SW480 (cell line): ENCODE measurements around the gene HSD17B2.
"Not testable (repeated sequence)": the region's sequence is repeated elsewhere in the genome, so short reads cannot be mapped to it uniquely, and the experiment has no call there.

Source experiments
- DNase-seq: peaks from one replicate; pipeline ENCODE4 v3.0.0-alpha.2; 2016; ENCODE audit warnings: low spot score

HSD17B2 gene

DNA sequence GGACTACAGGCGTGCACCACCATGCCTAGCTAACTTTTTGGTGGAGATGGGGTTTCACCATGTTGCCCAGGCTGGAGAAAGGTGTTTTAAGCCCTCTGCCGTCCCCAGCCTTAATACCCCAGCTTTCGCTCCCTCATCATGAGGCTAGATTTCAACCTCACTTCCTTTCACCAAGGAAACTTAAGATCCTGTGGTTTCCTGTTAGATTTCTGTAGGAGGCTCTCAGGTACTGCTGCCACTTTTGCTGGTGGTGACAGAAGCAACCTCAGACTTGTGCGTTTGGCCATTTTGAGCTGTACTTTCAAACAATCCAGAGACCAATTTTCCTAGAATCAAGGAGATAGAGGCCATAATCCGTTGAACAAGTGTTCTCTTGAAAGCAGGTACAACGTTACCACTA is 98.7 kb downstream of the HSD17B2 start:
- DNase-seq, result no peak

DNA sequence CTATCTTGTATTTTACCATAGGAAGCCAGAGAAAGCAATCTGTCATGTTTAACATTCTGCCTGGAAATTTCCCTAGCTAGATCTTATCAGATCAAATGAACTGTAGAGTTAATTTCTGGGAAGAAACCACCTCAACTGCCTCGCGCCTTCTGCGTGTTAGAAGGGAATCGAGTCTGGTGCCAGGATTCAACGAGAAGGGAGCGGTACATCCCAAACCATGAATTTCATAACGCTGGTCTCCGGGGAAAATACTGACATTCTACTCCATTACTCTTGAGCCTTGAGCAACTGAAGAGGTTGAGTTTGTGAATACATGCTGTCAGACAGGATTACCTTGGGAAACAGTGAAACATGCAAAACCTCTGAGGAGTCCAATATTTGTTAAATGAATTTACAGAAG is 99.8 kb downstream of the HSD17B2 start:
- DNase-seq, result no peak

DNA sequence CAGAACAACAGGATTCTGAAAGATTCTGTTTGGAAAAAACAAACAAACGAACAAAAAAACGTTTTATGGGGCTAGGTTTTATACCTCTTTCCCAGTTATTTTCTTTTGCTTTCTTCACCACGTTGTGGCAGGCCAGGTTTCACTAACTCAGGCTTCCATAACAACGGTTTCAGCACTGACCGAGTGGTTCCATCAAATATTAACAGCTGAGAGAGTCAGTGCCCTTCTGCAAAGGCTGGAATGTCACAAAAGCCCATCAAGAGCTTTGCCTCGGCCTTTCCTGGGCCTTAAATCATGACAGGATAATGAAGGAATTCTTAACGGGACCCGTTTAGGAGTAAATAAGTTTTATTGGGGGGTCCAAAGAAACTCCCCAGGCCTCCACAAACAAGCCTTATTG is 100.8 kb downstream of the HSD17B2 start:
- DNase-seq, result no peak

DNA sequence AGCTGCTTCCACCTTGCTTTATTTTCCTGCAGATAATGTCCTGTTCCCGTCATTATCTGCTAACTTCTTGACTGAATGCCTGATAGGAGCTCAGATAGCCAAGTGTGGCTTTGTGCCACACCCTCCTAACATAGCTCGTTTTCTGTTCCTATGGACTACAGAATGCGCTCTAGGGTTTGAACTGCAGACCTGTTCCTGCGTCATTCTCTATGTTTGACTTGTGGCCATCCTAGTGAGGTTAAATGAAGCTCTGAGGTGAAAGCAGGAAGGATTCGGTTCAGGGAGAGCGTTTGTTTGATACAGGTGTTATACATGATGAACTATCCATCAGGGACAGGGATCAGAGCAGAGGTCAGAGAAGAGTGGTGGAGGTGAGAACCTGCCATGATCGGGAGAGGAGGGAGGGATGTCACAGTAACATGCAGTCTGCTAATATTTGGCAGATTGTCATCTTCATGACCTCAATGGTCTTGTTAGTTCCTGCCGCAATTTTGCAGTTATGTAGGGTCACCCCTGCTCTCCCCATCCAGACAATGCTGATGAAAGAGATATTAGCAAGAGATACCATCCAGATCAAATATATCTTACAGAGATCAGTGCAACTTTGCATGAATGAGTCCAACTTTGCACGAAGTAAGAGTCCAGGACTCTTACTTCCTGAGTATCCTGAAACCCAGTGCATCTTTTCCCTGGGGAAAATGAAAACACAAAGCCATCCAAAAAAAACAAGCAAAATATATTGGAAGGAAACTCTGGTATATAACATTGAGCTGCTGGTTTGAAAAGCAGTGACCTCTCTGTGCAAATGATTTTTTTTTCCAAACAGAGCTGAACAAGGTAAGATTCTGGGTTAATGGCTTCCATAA is 102.1 kb downstream of the HSD17B2 start:
- no peak for DNase-seq

DNA sequence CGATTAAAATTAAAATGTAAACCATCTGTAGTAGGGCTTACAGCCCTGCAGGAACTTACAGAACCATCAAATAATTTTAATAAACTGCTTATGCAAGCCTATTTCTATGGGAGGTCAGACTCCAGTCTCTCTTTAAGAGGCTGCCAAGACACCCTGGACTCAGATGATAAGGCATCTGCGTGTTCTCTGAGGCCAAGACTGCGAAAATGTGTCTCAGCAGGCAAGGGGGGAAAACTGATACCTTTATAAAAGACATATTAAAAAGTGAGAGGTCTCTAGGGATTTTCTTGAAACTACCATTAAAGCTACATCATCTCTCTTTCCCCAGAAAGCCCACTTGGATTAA is 102.7 kb downstream of the HSD17B2 start:
- DNase-seq, result no peak

- DNase-seq, result no peak
These were observed 103.6 kb downstream of the HSD17B2 start for GRCh38 chr16:82138478-82139285.

- DNase-seq, result not testable (repeated sequence)
These were observed 104.2 kb downstream of the HSD17B2 start for GRCh38 chr16:82139286-82139571.

- DNase-seq, result no peak
These were observed 111.5 kb downstream of the HSD17B2 start for GRCh38 chr16:82146556-82146955.

GRCh38 chr16:82146957-82147356 is 111.9 kb downstream of the HSD17B2 start:
- DNase-seq, result no peak

DNA sequence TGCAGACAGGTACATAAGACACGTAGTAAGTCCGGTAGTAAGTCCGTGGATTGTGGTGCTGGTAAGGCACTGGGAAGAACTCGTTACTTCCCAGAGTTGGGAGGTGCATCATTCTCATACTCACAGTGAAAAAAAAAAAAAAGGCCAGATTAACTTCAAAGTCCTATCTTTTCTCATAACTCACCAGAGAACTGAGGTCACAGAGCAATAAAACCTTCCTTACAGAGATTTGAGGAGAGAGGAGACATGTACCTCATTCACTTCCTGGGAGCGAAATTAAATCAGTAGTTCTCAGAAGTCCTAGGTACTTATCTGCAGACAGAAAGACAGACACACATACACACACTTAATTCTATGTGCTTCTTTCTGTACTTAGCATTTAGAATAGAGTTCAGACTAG is 112.5 kb downstream of the HSD17B2 start:
- no peak for DNase-seq
